GM18519 (cell line): Measurements from ENCODE around the gene FBP2.
"Not testable (repeated sequence)": the region's sequence is repeated elsewhere in the genome, so short reads cannot be mapped to it uniquely, and the experiment has no call there.

Experiments
- ATAC-seq: cut with Tn5 transposase; IDR thresholded peaks from one replicate; pipeline ENCODE4 v1.9.1; 2021; ENCODE audit warnings: mild to moderate bottlenecking, moderate library complexity; ENCODE audit not compliant: unreplicated experiment, low FRiP score

Gene FBP2

GRCh38 chr9:94607423-94607691 lies 13.7 kb upstream of the FBP2 start:
- no peak for ATAC-seq

GRCh38 chr9:94606646-94607422 lies 13.2 kb upstream of the FBP2 start:
- ATAC-seq: no peak

GRCh38 chr9:94603259-94604160 lies 9.9 kb upstream of the FBP2 start:
- ATAC-seq: no peak

- no peak for ATAC-seq
Observed at GRCh38 chr9:94602666-94603065, 9.0 kb upstream of the FBP2 start.

GRCh38 chr9:94600715-94601114 lies 7.1 kb upstream of the FBP2 start:
- no peak for ATAC-seq

GRCh38 chr9:94600258-94600657 lies 6.6 kb upstream of the FBP2 start:
- no peak for ATAC-seq

GRCh38 chr9:94599102-94599501 lies 5.5 kb upstream of the FBP2 start:
- ATAC-seq: no peak

GRCh38 chr9:94592683-94593082 lies 941 bp downstream of the FBP2 start:
- not testable (repeated sequence) for ATAC-seq

- ATAC-seq: no peak
Observed at GRCh38 chr9:94591876-94592275, 1.7 kb downstream of the FBP2 start.

GRCh38 chr9:94591046-94591545 lies 2.5 kb downstream of the FBP2 start:
- ATAC-seq: not testable (repeated sequence)

- no peak for ATAC-seq
Observed at GRCh38 chr9:94588681-94589080, 4.9 kb downstream of the FBP2 start.

- ATAC-seq: no peak
Observed at GRCh38 chr9:94586814-94587213, 6.8 kb downstream of the FBP2 start.

- ATAC-seq: no peak
Observed at GRCh38 chr9:94586316-94586715, 7.3 kb downstream of the FBP2 start.

GRCh38 chr9:94584555-94584954 lies 9.1 kb downstream of the FBP2 start:
- ATAC-seq: no peak

GRCh38 chr9:94581728-94582127 lies 11.9 kb downstream of the FBP2 start:
- ATAC-seq: no peak

GRCh38 chr9:94577571-94577970 lies 16.1 kb downstream of the FBP2 start:
- ATAC-seq: no peak

- ATAC-seq: no peak
Observed at GRCh38 chr9:94577036-94577435, 16.6 kb downstream of the FBP2 start.

GRCh38 chr9:94576131-94576530 lies 17.5 kb downstream of the FBP2 start:
- no peak for ATAC-seq

- ATAC-seq: no peak
Observed at GRCh38 chr9:94568972-94569712, 24.5 kb downstream of the FBP2 start.

GRCh38 chr9:94568250-94568889 lies 25.3 kb downstream of the FBP2 start:
- ATAC-seq: no peak

GRCh38 chr9:94567271-94567670 lies 26.4 kb downstream of the FBP2 start:
- no peak for ATAC-seq
